K562 (cell line): ENCODE data around the gene TOX2. TPM values are rescaled to one million over a fixed set of nuclear protein-coding genes. Genes with fewer than 3 reads are reported as not detected.

Experiments used
- ATAC-seq: fragments of 200-7000 bp; cut with Tn5 transposase; 3 replicates; pipeline ENCODE4 v1.9.1; 2020; ENCODE audit warnings: moderate library complexity
- BruUV-seq: library from RNA; stranded (reverse); fragments of 400-500 nt; replicated peaks from 2 replicates; lab custom pipeline; 2021; lab: Mats Ljungman, UMichigan
- CTCF ChIA-PET: fragments of 300-600 bp; formaldehyde crosslinking; extraction: SDS; loops from one replicate; lab custom pipeline; 2021; ENCODE audit warnings: low intra/inter-chr PET ratio; lab: Yijun Ruan, JAX
- POLR2A ChIA-PET: fragments of 300-600, 350-650 bp; sonication (Branson Sonifier 250); formaldehyde crosslinking; extraction: SDS; loops from one replicate; lab custom pipeline; 2021; ENCODE audit warnings: antibody characterized with exemption, inconsistent platforms; lab: Yijun Ruan, JAX
- DNase-seq, 4 experiments: peaks; one replicate each; pipeline versions ENCODE4 v3.0.0 to v3.0.0-alpha.2; 2011 to 2018; ENCODE audit warnings: low spot score in 3 of 4, mixed read lengths in 3 of 4; ENCODE audit errors: extremely low read depth in 1 of 4
- FAIRE-seq: peaks from 2 replicates; lab custom pipeline; 2011; peaks lifted over from hg19 to GRCh38; lab: Jason Lieb, UNC
- H2AFZ ChIP-seq: 2 replicates; pipeline ENCODE4 v1.6.0; 2011; ENCODE audit warnings: low read depth, low read length, control low read depth, inconsistent platforms
- H3K27ac ChIP-seq: fragments of 200-600 bp; 3 replicates; pipeline ENCODE4 v1.8.0; 2011; ENCODE audit warnings: low read depth, mild to moderate bottlenecking, control low read depth, inconsistent platforms, low read length, moderate library complexity, mixed read lengths; ENCODE audit errors: extremely low read depth
- H3K27me3 ChIP-seq, 2 experiments: fragments of 300-600 bp in 1 of 2; 2 replicates in 1 of 2; 3 replicates in 1 of 2; pipeline versions ENCODE4 v1.6.0 to v1.8.0; 2011; ENCODE audit warnings: inconsistent platforms in 2 of 2, low read length in 2 of 2, mild to moderate bottlenecking in 1 of 2, mixed read lengths in 1 of 2, moderate library complexity in 1 of 2; ENCODE audit not compliant: control insufficient read depth in 2 of 2, insufficient read depth in 2 of 2
- H3K36me3 ChIP-seq: fragments of 300-600 bp; 3 replicates; pipeline ENCODE4 v1.8.0; 2011; ENCODE audit warnings: mild to moderate bottlenecking, low read length, inconsistent platforms; ENCODE audit not compliant: control insufficient read depth, insufficient read depth
- H3K4me1 ChIP-seq, 2 experiments: fragments of 200-600 bp in 1 of 2; replicated peaks in 1 of 2; 2 replicates in 1 of 2; 3 replicates in 1 of 2; pipeline versions ENCODE4 v1.5.1 to v1.8.0; 2011; ENCODE audit warnings: inconsistent platforms in 2 of 2, low read length in 2 of 2, mild to moderate bottlenecking in 1 of 2, mixed read lengths in 1 of 2, moderate library complexity in 1 of 2; ENCODE audit not compliant: control insufficient read depth in 2 of 2, insufficient read depth in 2 of 2
- H3K4me2 ChIP-seq: 2 replicates; pipeline ENCODE4 v1.6.1; 2011; ENCODE audit warnings: low read length, control low read depth, inconsistent platforms, mixed read lengths; ENCODE audit not compliant: insufficient read depth
- H3K4me3 ChIP-seq: fragments of 200-600 bp; sonication (generic), shearing (Covaris generic); 2 replicates; pipeline ENCODE4 v1.5.1; 2016; ENCODE audit warnings: control low read depth, inconsistent platforms
- H3K79me2 ChIP-seq: fragments of 200-600 bp; 3 replicates; pipeline ENCODE4 v1.8.0; 2011; ENCODE audit warnings: low read length, inconsistent platforms; ENCODE audit not compliant: control insufficient read depth, insufficient read depth
- H3K9ac ChIP-seq, 2 experiments: 2 replicates each; pipeline versions ENCODE4 v1.6.0 to v1.6.1; 2011; ENCODE audit warnings: low read depth in 2 of 2, low read length in 2 of 2, control low read depth in 1 of 2, inconsistent platforms in 1 of 2, mild to moderate bottlenecking in 1 of 2, mixed read lengths in 1 of 2; ENCODE audit not compliant: insufficient read depth in 1 of 2
- H3K9me1 ChIP-seq: one replicate; pipeline ENCODE4 v1.6.0; 2011; ENCODE audit warnings: inconsistent platforms, mild to moderate bottlenecking, low read length, moderate library complexity; ENCODE audit not compliant: control insufficient read depth, insufficient read depth
- H3K9me3 ChIP-seq: replicated peaks from 2 replicates; pipeline ENCODE4 v1.5.1; 2011; ENCODE audit warnings: low read depth, low read length, inconsistent platforms; ENCODE audit not compliant: control insufficient read depth, insufficient read depth
- H4K20me1 ChIP-seq: replicated peaks from 2 replicates; pipeline ENCODE4 v1.6.1; 2011; ENCODE audit warnings: low read length, inconsistent platforms, mixed read lengths; ENCODE audit not compliant: control insufficient read depth, insufficient read depth
- CREB3 ChIP-seq: fragments of 450-650 bp; conservative IDR thresholded peaks from 2 replicates; pipeline ENCODE4 v1.6.1; 2016; ENCODE audit warnings: missing genetic modification characterization, low read depth, mild to moderate bottlenecking, missing compliant biosample characterization, moderate library complexity
- DEAF1 ChIP-seq: fragments of 450-650 bp; formaldehyde crosslinking; IDR thresholded peaks from 2 replicates; pipeline ENCODE4 v1.4.0; 2020; ENCODE audit warnings: mild to moderate bottlenecking, moderate library complexity
- GMEB1 ChIP-seq: fragments of 250-450 bp; sonication (Bioruptor Pico); IDR thresholded peaks from 2 replicates; pipeline ENCODE4 v1.4.0; 2020; ENCODE audit warnings: mild to moderate bottlenecking
- MCM3 ChIP-seq: fragments of 450-650 bp; IDR thresholded peaks from 2 replicates; pipeline ENCODE4 v1.6.1; 2016
- RB1 ChIP-seq: fragments of 450-650 bp; IDR thresholded peaks from 2 replicates; pipeline ENCODE4 v1.6.1; 2017; ENCODE audit warnings: low read depth, mild to moderate bottlenecking
- RBM34 ChIP-seq: fragments of 200-400 bp; formaldehyde crosslinking; IDR thresholded peaks from 2 replicates; pipeline ENCODE4 v1.6.1; 2018; ENCODE audit warnings: low read length, borderline replicate concordance; ENCODE audit not compliant: insufficient read depth
- SRF ChIP-seq, 2 experiments: fragments of 250-450, 450-650 bp in 1 of 2; sonication (Bioruptor Pico) in 1 of 2; sonication (generic) in 1 of 2; formaldehyde crosslinking; IDR thresholded peaks; 2 replicates each; pipeline versions ENCODE4 v1.5.0 to v1.5.1; 2020 to 2022; ENCODE audit warnings: mild to moderate bottlenecking in 1 of 2, missing genetic modification reagents in 1 of 2
- STAT6 ChIP-seq: sonication (generic); formaldehyde crosslinking; IDR thresholded peaks from 2 replicates; pipeline ENCODE4 v1.8.1; 2023; ENCODE audit warnings: mild to moderate bottlenecking, missing genetic modification reagents
- WGBS: fragments of 100-300 bp; shearing (Covaris generic); methylation state at CpG from one replicate; pipeline ENCODE4 v1.1.6; 2016; ENCODE audit warnings: low coverage, mixed read lengths; ENCODE audit not compliant: insufficient coverage; ENCODE audit errors: missing lambda C conversion rate; 5-methylcytosine and 5-hydroxymethylcytosine counted together
- in situ Hi-C: fragments of 300-500 bp; cut with MboI; formaldehyde crosslinking; loops from 4 replicates; pipeline ENCODE4 v1.15.0; 2018; ENCODE audit warnings: inconsistent platforms, mixed read lengths
- intact Hi-C: fragments of 100-400 bp; cut with micrococcal nuclease; formaldehyde crosslinking; loops from 2 replicates; pipeline ENCODE4 v1.14.2; 2022
- polyA plus RNA-seq, 8 experiments: library from polyadenylated mRNA; depleted of rRNA in 4 of 8; stranded (reverse) in 5 of 8; unstranded in 3 of 8; fragments of >200 nt; fragmentation: Nextera tagmentation in 2 of 8; fragmentation: Illumina TruSeq in 1 of 8; extraction: Ambion mirVana in 2 of 8; extraction: Trizol in 1 of 8; gene quantifications; 2 replicates each; pipeline versions ENCODE4 v1.2.1 to v1.2.3, GENCODE V29; 2011 to 2014; ENCODE audit warnings: inconsistent platforms in 1 of 8, missing spikeins in 1 of 8
- total RNA-seq, 7 experiments: library from RNA; depleted of rRNA in 6 of 7; stranded (reverse); fragments of >200 nt in 6 of 7; fragmentation: Illumina TruSeq in 2 of 7; extraction: Trizol in 2 of 7; gene quantifications; 2 replicates each; pipeline versions ENCODE4 v1.2.1 to v1.2.3, GENCODE V29; 2011 to 2021; ENCODE audit warnings: low replicate concordance in 1 of 7

The TOX2 gene
- total and polyA plus RNA-seq, 9 of the 15 experiments (the other 6 are each of a cell fraction or from before 2014, with no cell fraction given): not detected

- no peaks in the 10 kb centered on the region for H4K20me1 ChIP-seq
- in situ Hi-C loops (no loop called here), intact Hi-C loops (no loop called here)
- no peak overlapping the region for H3K27ac ChIP-seq
- H3K9me3 ChIP-seq: no peaks in the 10 kb centered on the region
- FAIRE-seq: no peak
- H3K36me3 ChIP-seq: no peaks in the 10 kb centered on the region
- no peak overlapping the region for H3K4me2 ChIP-seq
- ChIA-PET CTCF (no interaction called here), POLR2A (no interaction called here)
- H3K9ac ChIP-seq: no peak overlapping the region
- 0% methylated on average over 5 of the region's 5 CpGs for WGBS
- BruUV-seq: no TSS peak
- no peaks in the 10 kb centered on the region for H3K4me1 ChIP-seq
- H3K9me1 ChIP-seq: no peaks in the 10 kb centered on the region
- H3K79me2 ChIP-seq: no peaks in the 10 kb centered on the region
- no peak for ATAC-seq
- H3K4me3 ChIP-seq: no peak overlapping the region
- DNase-seq: no peak
- no peak overlapping the region for H2AFZ ChIP-seq
- H3K27me3 ChIP-seq: peaks cover 0 to 22% of the 10 kb centered on the region in 2 experiments; a peak in 3 of 5 replicates
- TF ChIP-seq MCM3: no peak
- no peak for TF ChIP-seq RB1
- TF ChIP-seq SRF (CRISPR knock-in tag; IDR thresholded peaks at IDR 0.05): no peak
- TF ChIP-seq CREB3 (tag): no peak
- TF ChIP-seq STAT6 (CRISPR knock-in tag): no peak
- TF ChIP-seq RBM34: no peak
- no peak for TF ChIP-seq GMEB1 (CRISPR knock-in tag)
- no peak for TF ChIP-seq DEAF1 (CRISPR knock-in tag)
Observed at GRCh38 chr20:43968341-43969000, 53.8 kb downstream of the TOX2 start.
